ENCODE measurements around the gene FXYD2. TPM values are rescaled to one million over a fixed set of nuclear protein-coding genes. Genes with fewer than 3 reads are reported as not detected.

The FXYD2 gene
- total and polyA plus RNA-seq, 2 of the 4 experiments (the other 2 are of a cell fraction): 0.09 TPM; not detected in 1

DNA sequence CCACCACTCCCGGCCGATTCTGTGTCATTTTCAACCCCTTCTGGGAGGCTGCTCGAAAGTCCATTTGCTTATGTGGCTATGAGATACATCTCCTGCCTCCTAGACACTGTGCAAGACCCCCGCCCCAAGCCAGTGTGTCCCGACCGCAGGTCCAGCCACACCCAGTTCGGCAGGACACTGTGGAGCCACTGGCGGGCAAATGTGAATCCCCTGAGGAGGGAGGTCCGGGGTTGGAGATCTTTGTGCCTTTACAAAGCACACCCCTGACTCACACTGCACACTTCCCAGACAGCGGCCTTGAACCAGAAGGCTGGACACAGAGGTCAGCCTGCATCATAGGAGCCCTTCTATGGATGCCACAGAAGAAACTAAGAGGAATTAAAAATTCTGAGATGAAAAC, 34.5 kb upstream of the FXYD2 start (continued):
- TF ChIP-seq, protein P1, sequence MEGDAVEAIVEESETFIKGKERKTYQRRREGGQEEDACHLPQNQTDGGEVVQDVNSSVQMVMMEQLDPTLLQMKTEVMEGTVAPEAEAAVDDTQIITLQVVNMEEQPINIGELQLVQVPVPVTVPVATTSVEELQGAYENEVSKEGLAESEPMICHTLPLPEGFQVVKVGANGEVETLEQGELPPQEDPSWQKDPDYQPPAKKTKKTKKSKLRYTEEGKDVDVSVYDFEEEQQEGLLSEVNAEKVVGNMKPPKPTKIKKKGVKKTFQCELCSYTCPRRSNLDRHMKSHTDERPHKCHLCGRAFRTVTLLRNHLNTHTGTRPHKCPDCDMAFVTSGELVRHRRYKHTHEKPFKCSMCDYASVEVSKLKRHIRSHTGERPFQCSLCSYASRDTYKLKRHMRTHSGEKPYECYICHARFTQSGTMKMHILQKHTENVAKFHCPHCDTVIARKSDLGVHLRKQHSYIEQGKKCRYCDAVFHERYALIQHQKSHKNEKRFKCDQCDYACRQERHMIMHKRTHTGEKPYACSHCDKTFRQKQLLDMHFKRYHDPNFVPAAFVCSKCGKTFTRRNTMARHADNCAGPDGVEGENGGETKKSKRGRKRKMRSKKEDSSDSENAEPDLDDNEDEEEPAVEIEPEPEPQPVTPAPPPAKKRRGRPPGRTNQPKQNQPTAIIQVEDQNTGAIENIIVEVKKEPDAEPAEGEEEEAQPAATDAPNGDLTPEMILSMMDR (conservative IDR thresholded peaks at IDR 0.05; ENCODE audit: low read depth, low read length): no peak
- no peak for TF ChIP-seq POLR2A (IDR thresholded peaks at IDR 0.05; ENCODE audit: low read depth, low read length)

DNA sequence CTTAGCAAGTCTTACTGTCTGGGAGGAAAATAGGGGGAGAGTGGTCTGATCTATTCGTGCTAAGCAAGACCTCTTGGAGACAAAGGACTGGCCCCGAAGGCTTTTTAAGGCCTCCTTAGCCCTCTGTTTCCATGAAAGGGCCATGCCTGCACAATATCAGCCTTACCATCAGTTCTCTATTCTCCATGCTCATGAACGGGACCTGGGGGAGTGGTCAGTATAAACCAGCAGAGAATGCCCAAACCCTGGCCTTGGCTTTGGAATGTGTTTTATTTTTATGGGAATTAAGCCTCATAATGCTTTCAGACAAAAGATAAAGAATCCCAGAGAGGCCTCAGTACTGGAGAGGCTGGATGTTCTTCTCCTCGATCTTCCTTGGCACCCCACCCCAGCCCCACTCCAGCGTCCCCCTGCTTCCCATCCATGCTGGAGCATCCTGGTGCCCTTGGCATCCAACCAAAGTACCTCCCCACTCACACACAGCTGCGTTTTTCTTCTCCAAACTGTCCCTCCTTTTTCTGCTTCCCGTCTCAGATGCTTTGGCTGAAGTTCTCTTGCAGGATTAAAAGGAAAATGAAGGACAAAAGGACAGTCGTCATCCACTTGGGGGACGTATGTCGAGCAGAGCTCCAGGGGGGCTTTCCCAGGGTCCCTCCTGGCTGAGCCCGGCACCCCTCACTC, 33.3 kb upstream of the FXYD2 start:
- ATAC-seq (ENCODE audit: low read depth) (no peak), DNase-seq (no peak)
- Histone ChIP-seq H2AFZ (replicated peaks; ENCODE audit: low read length, poor library complexity) (no peak overlapping the region), H3K36me3 (ENCODE audit: control insufficient read depth, insufficient read depth, low read length) (no peaks in the 10 kb centered on the region), H2BK20ac (ENCODE audit: low read depth, low read length) (no peak overlapping the region), H3K4me2 (ENCODE audit: low read depth, low read length) (no peak overlapping the region), H3K14ac (replicated peaks; ENCODE audit: low read depth, low read length) (no peak overlapping the region), H3K27me3 (ENCODE audit: control insufficient read depth, insufficient read depth, low read length) (peaks cover 8% of the 10 kb centered on the region), H3K18ac (ENCODE audit: low read depth, low read length) (no peak overlapping the region), H2BK5ac (ENCODE audit: low read depth, low read length, poor library complexity, severe bottlenecking) (no peak overlapping the region), H3K23ac (ENCODE audit: low read depth, low read length) (no peak overlapping the region), H3K56ac (ENCODE audit: extremely low read depth, insufficient read depth, low read length) (no peak overlapping the region), H3K4me3 (ENCODE audit: insufficient read depth, low read depth, low read length) (no peak overlapping the region), H3K9me1 (ENCODE audit: insufficient read depth, low read length) (no peaks in the 10 kb centered on the region), H3K9me3 (ENCODE audit: control insufficient read depth, insufficient read depth, low read length) (no peaks in the 10 kb centered on the region), H3K27ac (ENCODE audit: insufficient read depth, low read length) (no peak overlapping the region), H4K91ac (ENCODE audit: insufficient read depth, low read depth, low read length) (no peak overlapping the region), H3K9ac (ENCODE audit: low read depth, low read length) (no peak overlapping the region), H4K5ac (ENCODE audit: low read depth, low read length) (no peak overlapping the region), H3K4me1 (ENCODE audit: control insufficient read depth, insufficient read depth, low read length) (no peaks in the 10 kb centered on the region), H2AK9ac (replicated peaks; ENCODE audit: low read depth, low read length, poor library complexity) (no peak overlapping the region), H2AK5ac (ENCODE audit: low read depth, low read length) (no peak overlapping the region), H2BK15ac (ENCODE audit: low read depth, low read length) (no peak overlapping the region), H4K8ac (ENCODE audit: low read depth in 2 of 2, low read length in 2 of 2) (no peak overlapping the region), H3K4ac (ENCODE audit: low read depth, low read length) (no peak overlapping the region), H2BK120ac (ENCODE audit: low read depth, low read length) (no peak overlapping the region), H3K79me1 (ENCODE audit: low read depth in 1 of 2, low read length in 2 of 2) (no peaks in the 10 kb centered on the region), H4K20me1 (ENCODE audit: insufficient read depth, low read length) (no peaks in the 10 kb centered on the region)
- POLR2A ChIA-PET (ENCODE audit: unreplicated experiment): no interaction called here
- 49% methylated on average over 4 of the region's 11 CpGs; no CpG with 5 or more reads in 1 of the 2 experiments for WGBS, 2 experiments (ENCODE audit: extremely low coverage in 2 of 2, insufficient read length in 1 of 2)
- CTCF ChIA-PET: no interaction called here
- intact Hi-C loops (cut with micrococcal nuclease) (no loop called here), dilution Hi-C loops (cut with HindIII; ENCODE audit: low sequenced_read_pairs, unreplicated experiment) (no loop called here), in situ Hi-C loops (cut with MboI; ENCODE audit: low sequenced_read_pairs) (no loop called here)
- no TSS peak for BruUV-seq (replicated peaks)
- no peak for TF ChIP-seq POLR2A (IDR thresholded peaks at IDR 0.05; ENCODE audit: low read depth, low read length)
- TF ChIP-seq, protein P1 (conservative IDR thresholded peaks at IDR 0.05; ENCODE audit: low read depth, low read length): no peak
- TF ChIP-seq, protein P2, sequence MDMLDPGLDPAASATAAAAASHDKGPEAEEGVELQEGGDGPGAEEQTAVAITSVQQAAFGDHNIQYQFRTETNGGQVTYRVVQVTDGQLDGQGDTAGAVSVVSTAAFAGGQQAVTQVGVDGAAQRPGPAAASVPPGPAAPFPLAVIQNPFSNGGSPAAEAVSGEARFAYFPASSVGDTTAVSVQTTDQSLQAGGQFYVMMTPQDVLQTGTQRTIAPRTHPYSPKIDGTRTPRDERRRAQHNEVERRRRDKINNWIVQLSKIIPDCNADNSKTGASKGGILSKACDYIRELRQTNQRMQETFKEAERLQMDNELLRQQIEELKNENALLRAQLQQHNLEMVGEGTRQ (IDR thresholded peaks at IDR 0.05; ENCODE audit: low read depth, low read length): no peak
- TF ChIP-seq, protein P3, sequence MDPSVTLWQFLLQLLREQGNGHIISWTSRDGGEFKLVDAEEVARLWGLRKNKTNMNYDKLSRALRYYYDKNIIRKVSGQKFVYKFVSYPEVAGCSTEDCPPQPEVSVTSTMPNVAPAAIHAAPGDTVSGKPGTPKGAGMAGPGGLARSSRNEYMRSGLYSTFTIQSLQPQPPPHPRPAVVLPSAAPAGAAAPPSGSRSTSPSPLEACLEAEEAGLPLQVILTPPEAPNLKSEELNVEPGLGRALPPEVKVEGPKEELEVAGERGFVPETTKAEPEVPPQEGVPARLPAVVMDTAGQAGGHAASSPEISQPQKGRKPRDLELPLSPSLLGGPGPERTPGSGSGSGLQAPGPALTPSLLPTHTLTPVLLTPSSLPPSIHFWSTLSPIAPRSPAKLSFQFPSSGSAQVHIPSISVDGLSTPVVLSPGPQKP (IDR thresholded peaks at IDR 0.05; ENCODE audit: borderline replicate concordance, low read depth, low read length): no peak
- no peak for TF ChIP-seq MAZ (IDR thresholded peaks at IDR 0.05; ENCODE audit: borderline replicate concordance, low read depth, low read length)
- TF ChIP-seq CHD1 (IDR thresholded peaks at IDR 0.05; ENCODE audit: low read depth, low read length): no peak
- TF ChIP-seq SMC3 (IDR thresholded peaks at IDR 0.05; ENCODE audit: low read depth, low read length): no peak
- TF ChIP-seq BHLHE40 (IDR thresholded peaks at IDR 0.05; ENCODE audit: low read depth, low read length): no peak
- TF ChIP-seq RFX5 (IDR thresholded peaks at IDR 0.05; ENCODE audit: low read depth, low read length): no peak

Measured in IMR-90 (cell line).